Astrocyte (in vitro differentiated cells and primary cell): ENCODE data around the gene ACSM3. TPM values are rescaled to one million over a fixed set of nuclear protein-coding genes. Genes with fewer than 3 reads are reported as not detected.

Source experiments
- DNase-seq: peaks from one replicate; pipeline ENCODE4 v3.0.0-alpha.2; 2010; ENCODE audit warnings: low read depth
- FAIRE-seq: peaks from 2 replicates; lab custom pipeline; 2011; peaks lifted over from hg19 to GRCh38; lab: Jason Lieb, UNC
- H2AFZ ChIP-seq: 2 replicates; pipeline ENCODE4 v1.6.0; 2012; ENCODE audit warnings: low read depth, low read length, inconsistent platforms
- H3K27ac ChIP-seq: 2 replicates; pipeline ENCODE4 v1.5.1; 2011; ENCODE audit warnings: low read depth, low read length, inconsistent platforms
- H3K27me3 ChIP-seq: 2 replicates; pipeline ENCODE4 v1.6.0; 2011; ENCODE audit warnings: low read length, inconsistent platforms; ENCODE audit not compliant: insufficient read depth
- H3K36me3 ChIP-seq: 2 replicates; pipeline ENCODE4 v1.5.1; 2011; ENCODE audit warnings: low read length, inconsistent platforms; ENCODE audit not compliant: insufficient read depth
- H3K4me1 ChIP-seq: 2 replicates; pipeline ENCODE4 v1.5.1; 2011; ENCODE audit warnings: low read length, inconsistent platforms; ENCODE audit not compliant: insufficient read depth
- H3K4me2 ChIP-seq: 2 replicates; pipeline ENCODE4 v1.6.0; 2012; ENCODE audit warnings: low read length, inconsistent platforms
- H3K4me3 ChIP-seq: 2 replicates; pipeline ENCODE4 v1.5.1; 2011; ENCODE audit warnings: low read depth, mild to moderate bottlenecking, low read length, inconsistent platforms; ENCODE audit not compliant: insufficient read depth
- H3K79me2 ChIP-seq: 2 replicates; pipeline ENCODE4 v1.6.0; 2012; ENCODE audit warnings: mild to moderate bottlenecking, low read length, inconsistent platforms; ENCODE audit not compliant: insufficient read depth
- H3K9ac ChIP-seq: 2 replicates; pipeline ENCODE4 v1.6.0; 2012; ENCODE audit warnings: mild to moderate bottlenecking, low read length, inconsistent platforms
- H3K9me3 ChIP-seq: 2 replicates; pipeline ENCODE4 v1.5.1; 2012; ENCODE audit warnings: low read depth, mild to moderate bottlenecking, low read length, inconsistent platforms; ENCODE audit not compliant: insufficient read depth
- H4K20me1 ChIP-seq: 2 replicates; pipeline ENCODE4 v1.6.0; 2012; ENCODE audit warnings: low read length, inconsistent platforms; ENCODE audit not compliant: insufficient read depth
- H3K27ac Mint-ChIP-seq: one replicate; pipeline ENCODE4 v1.8.0; 2021; ENCODE audit warnings: mild to moderate bottlenecking, mixed read lengths; ENCODE audit not compliant: unreplicated experiment
- H3K27me3 Mint-ChIP-seq: one replicate; pipeline ENCODE4 v1.8.0; 2021; ENCODE audit warnings: low read depth, mixed read lengths; ENCODE audit not compliant: unreplicated experiment
- H3K36me3 Mint-ChIP-seq: one replicate; pipeline ENCODE4 v1.8.0; 2021; ENCODE audit warnings: low read depth, mixed read lengths; ENCODE audit not compliant: unreplicated experiment
- H3K4me1 Mint-ChIP-seq: one replicate; pipeline ENCODE4 v1.8.0; 2021; ENCODE audit warnings: low read depth, mixed read lengths; ENCODE audit not compliant: unreplicated experiment
- H3K4me3 Mint-ChIP-seq: one replicate; pipeline ENCODE4 v1.8.0; 2021; ENCODE audit warnings: mild to moderate bottlenecking, moderate library complexity, mixed read lengths; ENCODE audit not compliant: unreplicated experiment
- H3K9me3 Mint-ChIP-seq: one replicate; pipeline ENCODE4 v1.8.0; 2021; ENCODE audit warnings: mild to moderate bottlenecking, mixed read lengths; ENCODE audit not compliant: unreplicated experiment
- EZH2 ChIP-seq: IDR thresholded peaks from 2 replicates; pipeline ENCODE4 v1.6.1; 2012; ENCODE audit warnings: mild to moderate bottlenecking, low read length, inconsistent platforms; ENCODE audit not compliant: insufficient read depth
- total RNA-seq: library from RNA; stranded (reverse); gene quantifications from 2 replicates; pipeline ENCODE4 v1.2.1, GENCODE V29; 2021
- TF ChIP-seq, protein P1 (sequence below): IDR thresholded peaks from 2 replicates; pipeline ENCODE4 v1.5.1; 2011; ENCODE audit warnings: low read depth, mild to moderate bottlenecking, inconsistent platforms, low read length, moderate library complexity; ENCODE audit not compliant: insufficient read depth

ACSM3 gene
- total RNA-seq, 1 donor from 2014 or later = 7.4 TPM

DNA sequence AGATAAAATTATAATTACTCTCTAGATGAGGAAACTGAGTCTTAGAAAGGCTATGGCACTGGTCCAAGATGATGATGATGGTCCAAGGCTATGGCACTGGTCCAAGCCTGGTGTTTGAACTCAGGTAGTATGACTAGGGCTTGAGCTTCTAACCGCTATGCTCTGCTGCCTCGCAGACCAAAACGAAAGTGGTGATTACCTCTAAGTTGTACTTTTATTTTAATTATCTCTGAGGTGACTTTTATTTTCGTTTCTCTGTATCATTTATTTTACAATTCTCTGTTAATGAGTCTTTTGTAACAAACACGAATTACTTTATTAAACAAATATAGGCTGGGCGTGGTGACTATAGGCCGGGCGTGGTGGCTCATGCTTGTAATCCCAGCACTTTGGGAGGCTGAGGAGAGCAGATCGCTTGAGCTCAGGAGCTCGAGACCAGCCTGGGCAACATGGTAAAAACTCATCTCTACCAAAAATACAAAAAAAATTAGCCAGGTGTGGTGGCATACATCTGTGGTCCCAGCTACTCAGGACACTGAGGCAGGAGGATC lies 48.1 kb downstream of the ACSM3 start:
- Histone ChIP-seq H3K36me3 (peaks cover 4% of the 10 kb centered on the region), H3K9me3 (no peaks in the 10 kb centered on the region), H3K4me3 (no peak overlapping the region), H4K20me1 (no peaks in the 10 kb centered on the region), H3K27me3 (no peaks in the 10 kb centered on the region), H3K9ac (no peak overlapping the region), H2AFZ (no peak overlapping the region), H3K4me2 (no peak overlapping the region), H3K79me2 (peaks cover 4% of the 10 kb centered on the region), H3K4me1 (peaks cover 6% of the 10 kb centered on the region), H3K27ac (no peak overlapping the region)
- H3K27ac Mint-ChIP-seq = no peak overlapping the region
- no peak for DNase-seq
- no peak for FAIRE-seq
- H3K27me3 Mint-ChIP-seq = no peaks in the 10 kb centered on the region
- TF ChIP-seq EZH2 = no peak
- TF ChIP-seq, protein P1, sequence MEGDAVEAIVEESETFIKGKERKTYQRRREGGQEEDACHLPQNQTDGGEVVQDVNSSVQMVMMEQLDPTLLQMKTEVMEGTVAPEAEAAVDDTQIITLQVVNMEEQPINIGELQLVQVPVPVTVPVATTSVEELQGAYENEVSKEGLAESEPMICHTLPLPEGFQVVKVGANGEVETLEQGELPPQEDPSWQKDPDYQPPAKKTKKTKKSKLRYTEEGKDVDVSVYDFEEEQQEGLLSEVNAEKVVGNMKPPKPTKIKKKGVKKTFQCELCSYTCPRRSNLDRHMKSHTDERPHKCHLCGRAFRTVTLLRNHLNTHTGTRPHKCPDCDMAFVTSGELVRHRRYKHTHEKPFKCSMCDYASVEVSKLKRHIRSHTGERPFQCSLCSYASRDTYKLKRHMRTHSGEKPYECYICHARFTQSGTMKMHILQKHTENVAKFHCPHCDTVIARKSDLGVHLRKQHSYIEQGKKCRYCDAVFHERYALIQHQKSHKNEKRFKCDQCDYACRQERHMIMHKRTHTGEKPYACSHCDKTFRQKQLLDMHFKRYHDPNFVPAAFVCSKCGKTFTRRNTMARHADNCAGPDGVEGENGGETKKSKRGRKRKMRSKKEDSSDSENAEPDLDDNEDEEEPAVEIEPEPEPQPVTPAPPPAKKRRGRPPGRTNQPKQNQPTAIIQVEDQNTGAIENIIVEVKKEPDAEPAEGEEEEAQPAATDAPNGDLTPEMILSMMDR = no peak
- H3K9me3 Mint-ChIP-seq = no peaks in the 10 kb centered on the region
- H3K36me3 Mint-ChIP-seq = no peaks in the 10 kb centered on the region
- no peaks in the 10 kb centered on the region for H3K4me1 Mint-ChIP-seq
- H3K4me3 Mint-ChIP-seq = no peak overlapping the region

DNA sequence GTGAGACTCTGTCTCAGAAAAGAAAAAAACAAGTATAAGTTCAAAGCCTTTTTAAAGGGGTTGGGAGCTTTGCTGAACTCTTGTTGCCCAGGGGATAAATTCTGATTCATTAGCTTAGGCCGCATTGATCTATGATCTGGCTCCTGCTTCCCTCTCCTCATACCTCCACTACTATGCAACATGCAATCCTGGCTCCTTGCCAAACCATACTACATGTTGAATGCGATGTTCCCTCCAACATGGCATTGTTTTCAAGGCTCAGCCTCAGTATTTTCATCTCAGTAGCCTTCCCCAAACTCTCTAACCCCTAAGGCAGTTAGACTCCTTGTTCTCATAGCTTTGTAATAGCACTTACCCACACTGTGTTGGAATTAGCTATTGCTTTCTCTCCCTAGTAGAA lies 48.7 kb downstream of the ACSM3 start:
- no peaks in the 10 kb centered on the region for H3K27me3 ChIP-seq
- H3K4me1 ChIP-seq = peaks cover 6% of the 10 kb centered on the region
- Mint-ChIP-seq H3K36me3 (no peaks in the 10 kb centered on the region), H3K4me1 (no peaks in the 10 kb centered on the region), H3K27me3 (no peaks in the 10 kb centered on the region), H3K4me3 (no peak overlapping the region), H3K27ac (no peak overlapping the region), H3K9me3 (no peaks in the 10 kb centered on the region)
- no peak overlapping the region for H2AFZ ChIP-seq
- FAIRE-seq (no peak), DNase-seq (no peak)
- no peak overlapping the region for H3K4me3 ChIP-seq
- TF ChIP-seq EZH2 = no peak
- TF ChIP-seq, protein P1 = no peak
- no peaks in the 10 kb centered on the region for H4K20me1 ChIP-seq
- peaks cover 4% of the 10 kb centered on the region for H3K79me2 ChIP-seq
- H3K9ac ChIP-seq = no peak overlapping the region
- H3K9me3 ChIP-seq = no peaks in the 10 kb centered on the region
- no peak overlapping the region for H3K4me2 ChIP-seq
- H3K36me3 ChIP-seq = peaks cover 4% of the 10 kb centered on the region
- H3K27ac ChIP-seq = no peak overlapping the region

DNA sequence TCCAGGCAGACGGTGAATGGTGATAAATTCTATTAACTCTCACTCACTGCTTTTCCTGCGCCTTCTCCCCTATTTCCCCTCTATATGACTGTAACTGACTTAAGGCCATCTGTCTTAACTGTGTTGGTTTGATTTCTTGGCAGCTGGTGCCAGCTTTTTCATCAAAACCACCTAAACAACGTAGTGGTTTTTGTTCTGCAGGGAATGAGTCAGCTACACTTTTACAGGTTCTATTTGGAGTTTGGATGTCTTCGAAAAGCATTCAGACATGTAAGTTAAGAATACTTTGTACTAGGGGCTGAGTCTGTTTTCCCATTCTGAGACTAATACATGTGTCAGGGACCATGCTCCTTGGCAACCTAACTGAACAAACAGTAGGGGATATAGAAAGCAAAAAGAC lies 51.0 kb downstream of the ACSM3 start:
- Histone ChIP-seq H3K9me3 (no peaks in the 10 kb centered on the region), H3K27me3 (no peaks in the 10 kb centered on the region), H3K4me3 (no peak overlapping the region), H2AFZ (no peak overlapping the region), H3K9ac (no peak overlapping the region), H3K79me2 (no peaks in the 10 kb centered on the region), H3K4me1 (peaks cover 6% of the 10 kb centered on the region), H3K36me3 (peaks cover 7% of the 10 kb centered on the region), H4K20me1 (no peaks in the 10 kb centered on the region), H3K4me2 (peak overlapping the region; percentile 12), H3K27ac (no peak overlapping the region)
- H3K4me1 Mint-ChIP-seq = no peaks in the 10 kb centered on the region
- peaks cover 2% of the 10 kb centered on the region for H3K36me3 Mint-ChIP-seq
- no peaks in the 10 kb centered on the region for H3K9me3 Mint-ChIP-seq
- no peak for TF ChIP-seq EZH2
- FAIRE-seq (no peak), DNase-seq (peak; percentile 59)
- H3K27ac Mint-ChIP-seq = no peak overlapping the region
- H3K4me3 Mint-ChIP-seq = no peak overlapping the region
- no peaks in the 10 kb centered on the region for H3K27me3 Mint-ChIP-seq
